Kidney (tissue), 14 donors: ENCODE data around the gene HSF5. TPM values are rescaled to one million over a fixed set of nuclear protein-coding genes. Genes with fewer than 3 reads are reported as not detected.

Experiments used
- DNase-seq, 5 donors: peaks; one replicate each; pipeline ENCODE4 v3.0.0-alpha.2; 2013 to 2020
- FAIRE-seq: peaks from 2 replicates; lab custom pipeline; 2012; peaks lifted over from hg19 to GRCh38; lab: Jason Lieb, UNC
- H3K27ac ChIP-seq, 2 donors: one replicate each; pipeline ENCODE4 v1.7.0; 2013; ENCODE audit warnings: low read depth in 2 of 2, low read length in 2 of 2, inconsistent platforms in 1 of 2
- H3K27me3 ChIP-seq: one replicate; pipeline ENCODE4 v1.7.1; 2013; ENCODE audit warnings: low read length, inconsistent platforms; ENCODE audit not compliant: control insufficient read depth, insufficient read depth
- H3K36me3 ChIP-seq, 3 donors: one replicate each; pipeline versions ENCODE4 v1.7.0 to v1.7.1; 2013; ENCODE audit warnings: low read length in 3 of 3, control low read depth in 1 of 3, inconsistent platforms in 1 of 3; ENCODE audit not compliant: insufficient read depth in 3 of 3, control insufficient read depth in 2 of 3
- H3K4me1 ChIP-seq, 3 donors: one replicate each; pipeline versions ENCODE4 v1.7.0 to v1.7.1; 2013; ENCODE audit warnings: low read length in 3 of 3, inconsistent platforms in 1 of 3, low read depth in 1 of 3; ENCODE audit not compliant: control insufficient read depth in 2 of 3, insufficient read depth in 2 of 3
- H3K4me3 ChIP-seq, 3 donors: one replicate each; pipeline versions ENCODE4 v1.7.0 to v1.8.1; 2013; ENCODE audit warnings: low read length in 3 of 3, control low read depth in 1 of 3, inconsistent platforms in 1 of 3
- H3K9ac ChIP-seq, 3 donors: one replicate each; pipeline versions ENCODE4 v1.7.0 to v1.7.1; 2013; ENCODE audit warnings: low read length in 3 of 3, control low read depth in 1 of 3, inconsistent platforms in 1 of 3
- H3K9me3 ChIP-seq, 3 donors: one replicate each; pipeline versions ENCODE4 v1.7.0 to v1.7.1; 2013; ENCODE audit warnings: low read length in 3 of 3, control low read depth in 1 of 3, inconsistent platforms in 1 of 3; ENCODE audit not compliant: control insufficient read depth in 2 of 3, insufficient read depth in 1 of 3
- CTCF ChIP-seq: IDR thresholded peaks from 3 replicates; pipeline ENCODE4 v1.5.1; 2012; ENCODE audit warnings: mild to moderate bottlenecking, moderate library complexity, borderline replicate concordance; ENCODE audit not compliant: insufficient read depth; ENCODE audit errors: extremely low read depth
- intact Hi-C: fragments of 100-400 bp; cut with DNase I; formaldehyde crosslinking; loops from one replicate; pipeline ENCODE4 v1.11.1; 2022
- polyA plus RNA-seq: library from polyadenylated mRNA; stranded (reverse); fragments of 350-450 nt; fragmentation: Illumina TruSeq; extraction: RNeasy Lipid Tissue Mini Kit (QIAGEN cat#74804); gene quantifications from one replicate; pipeline ENCODE4 v1.2.3, GENCODE V29; 2014; ENCODE audit warnings: low read depth, low replicate concordance; ENCODE audit not compliant: insufficient read depth
- total RNA-seq: library from RNA; stranded (reverse); fragmentation: NEBNext Ultra II Directional; extraction: Animal tissue kit (Norgen Biotek cat#: 25700); gene quantifications from one replicate; pipeline ENCODE4 v1.2.1, GENCODE V29; 2021
- donor health status: control.
- donor health status: control.
- donor health status: control.
- donor health status: control.
- donor health status: control.
- donor health status: DM: yes; HTN: yes; CAD: no.
- donor health status: Normal renal cell carcinoma (clear cell type).

HSF5 gene
- total and polyA plus RNA-seq, 2 donors from 2014 or later, result 0.19 TPM; not detected in 1

GRCh38 chr17:58416937-58417299 lies 71.3 kb downstream of the HSF5 start:
- Histone ChIP-seq H3K27ac (peak overlapping the region; percentile 55 to 94), H3K27me3 (no peaks in the 10 kb centered on the region), H3K9me3 (no peaks in the 10 kb centered on the region), H3K4me1 (peaks cover 0 to 3% (median 2%) of the 10 kb centered on the region in 3 donors), H3K36me3 (no peaks in the 10 kb centered on the region), H3K9ac (peak overlapping the region; percentile 20 to 95 (median 37)), H3K4me3 (peak overlapping the region; percentile 53 to 91 (median 68))
- peak in 1 of 5 donors; percentile 18 for DNase-seq
- no peak for FAIRE-seq
- intact Hi-C loops, result no loop called here
- no peak for TF ChIP-seq CTCF

DNA sequence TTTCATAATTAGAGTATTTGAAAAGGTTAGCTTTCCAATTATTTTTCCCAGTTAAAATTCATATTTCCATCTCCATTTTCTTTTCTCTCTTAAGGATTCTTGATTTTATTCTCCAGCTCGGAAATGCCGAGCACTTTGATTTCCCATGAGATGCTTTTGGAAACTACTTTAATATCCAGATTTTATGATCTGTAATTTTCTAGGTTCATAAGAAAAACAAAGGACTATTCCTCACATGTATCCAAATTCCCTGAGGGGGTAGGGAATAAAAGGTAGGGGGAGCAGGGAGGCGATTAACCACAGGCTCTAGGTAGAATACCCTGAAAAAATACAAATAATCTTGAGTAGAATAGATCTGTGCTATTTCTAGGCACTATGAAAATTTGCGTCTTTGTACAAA lies 71.8 kb downstream of the HSF5 start:
- H3K9ac ChIP-seq, result peak overlapping the region; percentile 20 to 95 (median 37)
- intact Hi-C loops, result no loop called here
- peaks cover 0 to 3% (median 2%) of the 10 kb centered on the region in 3 donors for H3K4me1 ChIP-seq
- no peak for DNase-seq
- H3K4me3 ChIP-seq, result peak overlapping the region; percentile 53 to 91 (median 68)
- no peaks in the 10 kb centered on the region for H3K27me3 ChIP-seq
- no peak for TF ChIP-seq CTCF
- FAIRE-seq, result no peak
- H3K36me3 ChIP-seq, result no peaks in the 10 kb centered on the region
- peak overlapping the region; percentile 15 to 94 for H3K27ac ChIP-seq
- no peaks in the 10 kb centered on the region for H3K9me3 ChIP-seq

DNA sequence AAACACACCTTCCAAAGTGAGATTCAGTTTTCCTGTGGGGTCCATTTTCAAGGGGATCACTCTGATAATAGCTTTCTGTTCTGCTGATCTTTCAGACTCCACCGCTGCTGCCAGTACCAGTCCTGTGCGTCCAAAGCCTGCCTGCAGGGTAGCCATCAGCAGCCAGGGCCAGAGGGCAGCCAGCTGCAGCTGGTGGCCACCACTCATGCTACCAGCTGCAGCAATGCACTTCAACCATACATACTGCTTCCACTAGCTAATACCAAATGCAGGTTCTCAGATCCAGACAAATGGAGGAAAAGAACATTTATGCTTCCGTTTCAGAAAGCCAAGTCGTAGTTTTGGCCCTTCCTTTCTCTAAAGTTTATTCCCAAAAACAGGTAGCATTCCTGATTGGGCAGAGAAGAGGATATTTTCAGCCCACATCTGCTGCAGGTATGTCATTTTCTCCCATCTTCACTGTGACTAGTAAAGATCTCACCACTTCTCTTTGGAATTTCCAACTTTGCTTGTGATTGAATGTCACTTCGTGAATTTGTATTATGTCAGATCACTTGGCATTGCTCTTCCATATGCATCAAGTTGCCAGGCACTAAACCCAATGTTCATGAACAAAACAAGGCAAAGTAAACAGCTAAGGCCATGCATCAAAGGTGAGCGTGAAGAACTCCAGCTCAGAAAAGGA lies 72.7 kb downstream of the HSF5 start:
- intact Hi-C loops, result no loop called here
- DNase-seq, result peak in 2 of 5 donors; percentile 26
- peak overlapping the region; percentile 40 to 91 (median 53) for H3K4me3 ChIP-seq

More for the DNA sequence above, 72.7 kb downstream of the HSF5 start:
- peak; percentile 8 for TF ChIP-seq CTCF
- no peak for FAIRE-seq
- Histone ChIP-seq H3K36me3 (no peaks in the 10 kb centered on the region), H3K27me3 (no peaks in the 10 kb centered on the region), H3K27ac (peak overlapping the region; percentile 23 to 94), H3K9me3 (no peaks in the 10 kb centered on the region), H3K9ac (peak overlapping the region in 2 of 3 donors; percentile 13 to 37), H3K4me1 (peaks cover 0 to 3% (median 2%) of the 10 kb centered on the region in 3 donors)
